SK-N-SH (cell line): ENCODE results near the gene C8B. TPM values are rescaled to one million over a fixed set of nuclear protein-coding genes. Genes with fewer than 3 reads are reported as not detected.

ENCODE experiments used
- CTCF ChIA-PET: fragments of 300-600, 350-600 bp; formaldehyde crosslinking; extraction: SDS; loops from one replicate; lab custom pipeline; 2021; lab: Yijun Ruan, JAX
- POLR2A ChIA-PET: fragments of 350-600 bp; sonication (Branson Sonifier 250); formaldehyde crosslinking; extraction: SDS; loops from one replicate; lab custom pipeline; 2020; ENCODE audit warnings: antibody characterized with exemption, inconsistent platforms; lab: Yijun Ruan, JAX
- DNase-seq: peaks from one replicate; pipeline ENCODE4 v3.0.0; 2012
- H2AFZ ChIP-seq: fragments of 200-600 bp; sonication (generic); 2 replicates; pipeline ENCODE4 v1.8.1; 2016; ENCODE audit warnings: antibody characterized with exemption, mild to moderate bottlenecking, low read depth
- H3F3A ChIP-seq: fragments of 200-600 bp; sonication (generic); replicated peaks from 2 replicates; pipeline ENCODE3; 2016; ENCODE audit warnings: antibody characterized with exemption, mild to moderate bottlenecking; ENCODE audit not compliant: insufficient read depth
- H3K27ac ChIP-seq, 2 experiments: fragments of 200-500 bp in 1 of 2; fragments of 200-600 bp in 1 of 2; sonication (Bioruptor generic) in 1 of 2; sonication (generic), shearing (Covaris generic) in 1 of 2; 2 replicates each; pipeline versions ENCODE4 v1.5.1 to v1.6.1; 2014 to 2016; ENCODE audit warnings: low read depth in 2 of 2, inconsistent platforms in 1 of 2, low read length in 1 of 2, mild to moderate bottlenecking in 1 of 2, mixed read lengths in 1 of 2
- H3K27me3 ChIP-seq: fragments of 200-600 bp; sonication (generic), shearing (Covaris generic); 2 replicates; pipeline ENCODE4 v1.6.1; 2016; ENCODE audit warnings: mixed run types; ENCODE audit not compliant: insufficient read depth
- H3K36me3 ChIP-seq, 2 experiments: fragments of 200-500 bp in 1 of 2; fragments of 200-600 bp in 1 of 2; sonication (Bioruptor generic) in 1 of 2; sonication (generic) in 1 of 2; replicated peaks in 1 of 2; 2 replicates each; pipeline versions ENCODE3 to v1.5.1; 2014 to 2016; ENCODE audit warnings: low read length in 1 of 2, mild to moderate bottlenecking in 1 of 2; ENCODE audit not compliant: insufficient read depth in 2 of 2, control insufficient read depth in 1 of 2
- H3K4me1 ChIP-seq, 2 experiments: fragments of 200-500 bp in 1 of 2; fragments of 200-600 bp in 1 of 2; sonication (Bioruptor generic) in 1 of 2; sonication (generic), shearing (Covaris generic) in 1 of 2; 2 replicates each; pipeline versions ENCODE4 v1.5.1 to v1.6.1; 2014 to 2016; ENCODE audit warnings: low read depth in 1 of 2, low read length in 1 of 2, mixed run types in 1 of 2; ENCODE audit not compliant: insufficient read depth in 2 of 2, control insufficient read depth in 1 of 2
- H3K4me2 ChIP-seq: fragments of 200-600 bp; sonication (generic), shearing (Covaris generic); 2 replicates; pipeline ENCODE4 v1.6.1; 2017; ENCODE audit warnings: mixed run types
- H3K4me3 ChIP-seq, 2 experiments: fragments of 200-500 bp in 1 of 2; fragments of 200-600 bp in 1 of 2; sonication (Bioruptor generic) in 1 of 2; sonication (generic), shearing (Covaris generic) in 1 of 2; 2 replicates each; pipeline versions ENCODE4 v1.5.1 to v1.8.1; 2014 to 2016; ENCODE audit warnings: low read depth in 2 of 2, inconsistent platforms in 1 of 2, low read length in 1 of 2, mild to moderate bottlenecking in 1 of 2, mixed read lengths in 1 of 2, moderate library complexity in 1 of 2
- H3K79me2 ChIP-seq: fragments of 200-600 bp; sonication (generic); 2 replicates; pipeline ENCODE4 v1.8.1; 2017; ENCODE audit warnings: mild to moderate bottlenecking; ENCODE audit not compliant: insufficient read depth
- H3K9ac ChIP-seq: fragments of 200-600 bp; sonication (generic); 2 replicates; pipeline ENCODE4 v1.6.1; 2017; ENCODE audit warnings: mixed run types
- H3K9me2 ChIP-seq: fragments of 200-600 bp; sonication (generic); 2 replicates; pipeline ENCODE4 v1.6.1; 2017; ENCODE audit warnings: mixed run types
- H3K9me3 ChIP-seq: fragments of 200-600 bp; sonication (generic); 2 replicates; pipeline ENCODE4 v1.6.1; 2017; ENCODE audit warnings: mixed run types, mild to moderate bottlenecking, moderate library complexity
- H4K20me1 ChIP-seq: fragments of 200-600 bp; sonication (generic); 2 replicates; pipeline ENCODE4 v1.6.1; 2017; ENCODE audit warnings: mild to moderate bottlenecking, mixed run types; ENCODE audit not compliant: insufficient read depth
- ELF1 ChIP-seq: IDR thresholded peaks from 2 replicates; pipeline ENCODE4 v1.4.0; 2012
- FOXJ3 ChIP-seq: sonication (generic); formaldehyde crosslinking; IDR thresholded peaks from 2 replicates; pipeline ENCODE4 v1.5.1; 2020; ENCODE audit warnings: mild to moderate bottlenecking, missing genetic modification reagents
- GABPA ChIP-seq: IDR thresholded peaks from 2 replicates; pipeline ENCODE4 v1.4.0; 2012; ENCODE audit warnings: low read depth, mild to moderate bottlenecking
- JUND ChIP-seq: IDR thresholded peaks from 2 replicates; pipeline ENCODE4 v1.4.0; 2012
- MAX ChIP-seq: IDR thresholded peaks from 2 replicates; pipeline ENCODE4 v1.4.0; 2012; ENCODE audit warnings: low read depth
- MEF2A ChIP-seq: IDR thresholded peaks from 2 replicates; pipeline ENCODE4 v1.4.0; 2012; ENCODE audit warnings: low read depth, borderline replicate concordance
- MXI1 ChIP-seq: IDR thresholded peaks from 2 replicates; pipeline ENCODE4 v1.6.1; 2012; ENCODE audit warnings: mild to moderate bottlenecking, low read depth, low read length, improper control_type of control experiment
- NFIC ChIP-seq: IDR thresholded peaks from 2 replicates; pipeline ENCODE4 v1.4.0; 2012; ENCODE audit warnings: borderline replicate concordance
- NRF1 ChIP-seq: IDR thresholded peaks from 2 replicates; pipeline ENCODE4 v1.6.1; 2012; ENCODE audit warnings: low read depth, mild to moderate bottlenecking, low read length
- RAD21 ChIP-seq: IDR thresholded peaks from 2 replicates; pipeline ENCODE4 v1.6.1; 2012; ENCODE audit warnings: mild to moderate bottlenecking, low read length
- RCOR1 ChIP-seq: fragments of 150-350 bp; IDR thresholded peaks from 2 replicates; pipeline ENCODE4 v1.6.1; 2017; ENCODE audit warnings: antibody characterized with exemption, low read length
- RFX5 ChIP-seq: IDR thresholded peaks from 2 replicates; pipeline ENCODE4 v1.6.1; 2012; ENCODE audit warnings: mild to moderate bottlenecking, improper control_type of control experiment, low read length
- RXRA ChIP-seq: IDR thresholded peaks from 2 replicates; pipeline ENCODE4 v1.4.0; 2012; ENCODE audit warnings: low read depth, mild to moderate bottlenecking, borderline replicate concordance
- SIN3A ChIP-seq: IDR thresholded peaks from 2 replicates; pipeline ENCODE4 v1.6.1; 2012; ENCODE audit warnings: low read depth, mild to moderate bottlenecking, low read length, moderate library complexity, borderline replicate concordance
- SMC3 ChIP-seq: IDR thresholded peaks from 2 replicates; pipeline ENCODE4 v1.6.1; 2012; ENCODE audit warnings: low read depth, low read length, improper control_type of control experiment
- USF1 ChIP-seq: IDR thresholded peaks from 2 replicates; pipeline ENCODE4 v1.4.0; 2012; ENCODE audit warnings: low read depth, borderline replicate concordance
- YY1 ChIP-seq: IDR thresholded peaks from 2 replicates; pipeline ENCODE4 v1.4.0; 2012; ENCODE audit warnings: low read depth, mild to moderate bottlenecking
- ZBTB33 ChIP-seq: IDR thresholded peaks from 2 replicates; pipeline ENCODE4 v1.4.0; 2012; ENCODE audit warnings: low read depth, borderline replicate concordance
- WGBS: methylation state at CpG from one replicate; pipeline ENCODE4 v1.1.6; 2017; ENCODE audit warnings: low lambda C conversion rate; 5-methylcytosine and 5-hydroxymethylcytosine counted together
- polyA plus RNA-seq, 3 experiments: library from polyadenylated mRNA; depleted of rRNA; stranded (reverse); fragments of >200 nt; gene quantifications; 2 replicates each; pipeline ENCODE4 v1.2.3, GENCODE V29; 2012

C8B gene
- polyA plus RNA-seq, 1 of the 3 experiments (the other 2 are of a cell fraction): not detected

GRCh38 chr1:57015071-57015470 is 49.3 kb upstream of the C8B start (continued):
- TF ChIP-seq ZBTB33 (no peak), SMC3 (no peak), RFX5 (no peak), YY1 (no peak), RAD21 (no peak)
- TF ChIP-seq, all 33 proteins: peak for 0

- H3K9ac ChIP-seq: no peak overlapping the region
- DNase-seq: no peak
- H3K9me3 ChIP-seq: no peaks in the 10 kb centered on the region
- no peaks in the 10 kb centered on the region for H3K79me2 ChIP-seq
- H3K27me3 ChIP-seq: no peaks in the 10 kb centered on the region
- ChIA-PET POLR2A (no interaction called here), CTCF (interaction anchor here (1.4 kb wide), 1 partner anchor 13 kb away, joined by 3 read pairs; no protein-coding TSS in a partner anchor)
- peaks cover 0 to 2% of the 10 kb centered on the region in 2 experiments; a peak in 2 of 4 replicates for H3K4me1 ChIP-seq
- H3K9me2 ChIP-seq: no peaks in the 10 kb centered on the region
- peaks cover 0 to 5% of the 10 kb centered on the region in 2 experiments for H3K36me3 ChIP-seq
- H4K20me1 ChIP-seq: no peaks in the 10 kb centered on the region
- TF ChIP-seq RXRA (no peak), JUND (no peak), USF1 (no peak), ELF1 (no peak), RCOR1 (no peak), SIN3A (no peak), MAX (no peak), NFIC (no peak), MXI1 (no peak), GABPA (no peak), MEF2A (no peak), NRF1 (no peak), FOXJ3 (no peak)
- H2AFZ ChIP-seq: no peak overlapping the region
- no peaks in the 10 kb centered on the region for H3F3A ChIP-seq
- no peak overlapping the region for H3K4me2 ChIP-seq
- H3K4me3 ChIP-seq: no peak overlapping the region
- H3K27ac ChIP-seq: no peak overlapping the region
- WGBS: 60% methylated on average over 2 of the region's 2 CpGs
These were observed 47.7 kb upstream of the C8B start for GRCh38 chr1:57013522-57013921.
